GM12878 (cell line): ENCODE measurements around the gene SUPT3H. TPM values are rescaled to one million over a fixed set of nuclear protein-coding genes. Genes with fewer than 3 reads are reported as not detected.

ENCODE experiments used
- ATAC-seq: fragments of 200-7000 bp; cut with Tn5 transposase; 3 replicates; pipeline ENCODE4 v1.9.1; 2020; ENCODE audit warnings: mild to moderate bottlenecking, moderate library complexity
- BruUV-seq: library from RNA; stranded (reverse); fragments of 400-500 nt; replicated peaks from 2 replicates; lab custom pipeline; 2021; lab: Mats Ljungman, UMichigan
- CTCF ChIA-PET: fragments of 300-600 bp; sonication (Branson Sonifier 250); formaldehyde crosslinking; extraction: SDS; loops from one replicate; lab custom pipeline; 2021; ENCODE audit warnings: inconsistent platforms; lab: Yijun Ruan, JAX
- POLR2A ChIA-PET: fragments of 350-600 bp; formaldehyde crosslinking; extraction: SDS; loops from one replicate; lab custom pipeline; 2021; ENCODE audit warnings: inconsistent platforms; lab: Charles Lee
- RAD21 ChIA-PET: fragments of 300-600 bp; sonication (Branson Sonifier 250); formaldehyde crosslinking; loops from one replicate; lab custom pipeline; 2023; ENCODE audit warnings: antibody characterized with exemption; ENCODE audit not compliant: unreplicated experiment; lab: Charles Lee
- SMC1A ChIA-PET: fragments of 300-600 bp; sonication (Branson Sonifier 250); formaldehyde crosslinking; loops from one replicate; lab custom pipeline; 2023; ENCODE audit not compliant: unreplicated experiment, uncharacterized antibody; lab: Charles Lee
- DNase-seq: peaks from one replicate; pipeline ENCODE4 v3.0.0-alpha.2; 2011; ENCODE audit warnings: low read depth, low spot score
- FAIRE-seq: peaks from 3 replicates; lab custom pipeline; 2011; peaks lifted over from hg19 to GRCh38; lab: Jason Lieb, UNC
- H2AFZ ChIP-seq: 2 replicates; pipeline ENCODE4 v1.6.0; 2011; ENCODE audit warnings: low read depth, low read length, control low read depth; ENCODE audit not compliant: control insufficient read depth
- H3K27ac ChIP-seq: 2 replicates; pipeline ENCODE4 v1.5.1; 2011; ENCODE audit warnings: control low read depth; ENCODE audit not compliant: control insufficient read depth, insufficient read depth
- H3K27me3 ChIP-seq, 2 experiments: replicated peaks in 1 of 2; 2 replicates each; pipeline versions ENCODE4 v1.6.0 to v1.6.1; 2011; ENCODE audit warnings: low read length in 1 of 2; ENCODE audit not compliant: control insufficient read depth in 2 of 2, insufficient read depth in 2 of 2
- H3K36me3 ChIP-seq, 2 experiments: 2 replicates each; pipeline ENCODE4 v1.5.1; 2011; ENCODE audit warnings: low read length in 1 of 2; ENCODE audit not compliant: control insufficient read depth in 2 of 2, insufficient read depth in 2 of 2
- H3K4me1 ChIP-seq: 2 replicates; pipeline ENCODE4 v1.6.1; 2011; ENCODE audit warnings: mild to moderate bottlenecking, low read length, moderate library complexity, mixed read lengths; ENCODE audit not compliant: control insufficient read depth, insufficient read depth
- H3K4me2 ChIP-seq: 2 replicates; pipeline ENCODE4 v1.6.0; 2011; ENCODE audit warnings: control low read depth; ENCODE audit not compliant: control insufficient read depth, insufficient read depth
- H3K4me3 ChIP-seq: fragments of 200-600 bp; sonication (generic); 2 replicates; pipeline ENCODE4 v1.5.1; 2016
- H3K79me2 ChIP-seq: 2 replicates; pipeline ENCODE4 v1.6.0; 2011; ENCODE audit warnings: low read length; ENCODE audit not compliant: control insufficient read depth, insufficient read depth
- H3K9ac ChIP-seq: 2 replicates; pipeline ENCODE4 v1.8.0; 2011; ENCODE audit warnings: low read length, control low read depth, mixed read lengths; ENCODE audit not compliant: control insufficient read depth, insufficient read depth
- H3K9me3 ChIP-seq: replicated peaks from 3 replicates; pipeline ENCODE4 v1.5.1; 2011; ENCODE audit warnings: mild to moderate bottlenecking, low read length; ENCODE audit not compliant: control insufficient read depth, insufficient read depth
- H4K20me1 ChIP-seq: 2 replicates; pipeline ENCODE4 v1.6.0; 2011; ENCODE audit not compliant: control insufficient read depth, insufficient read depth
- HDAC6 ChIP-seq: fragments of 200-600 bp; sonication (generic); IDR thresholded peaks from one replicate; pipeline ENCODE4 v1.8.0; 2017; ENCODE audit warnings: antibody characterized with exemption; ENCODE audit not compliant: unreplicated experiment
- NFIC ChIP-seq: IDR thresholded peaks from 2 replicates; pipeline ENCODE4 v1.6.1; 2012; ENCODE audit warnings: low read depth, mild to moderate bottlenecking, inconsistent platforms, low read length, moderate library complexity
- RAD51 ChIP-seq: fragments of 450-650 bp; IDR thresholded peaks from 2 replicates; pipeline ENCODE4 v1.6.1; 2016; ENCODE audit warnings: moderate library complexity, mild to moderate bottlenecking, inconsistent platforms
- RELA ChIP-seq: fragments of 450-650 bp; IDR thresholded peaks from 2 replicates; pipeline ENCODE4 v1.8.0; 2014; ENCODE audit warnings: borderline replicate concordance; ENCODE audit not compliant: partially characterized antibody
- ZNF622 ChIP-seq: fragments of 450-650 bp; IDR thresholded peaks from 2 replicates; pipeline ENCODE4 v1.6.1; 2017; ENCODE audit warnings: mild to moderate bottlenecking, inconsistent platforms
- WGBS: methylation state at CpG from one replicate; pipeline ENCODE4 v1.1.6; 2016; ENCODE audit warnings: low lambda C conversion rate; ENCODE audit not compliant: insufficient replicate concordance, insufficient coverage; ENCODE audit errors: missing lambda C conversion rate; 5-methylcytosine and 5-hydroxymethylcytosine counted together
- in situ Hi-C: fragments of 300-500 bp; cut with MboI; formaldehyde crosslinking; loops from 9 replicates; pipeline ENCODE4 v1.14.3; 2018; ENCODE audit warnings: mixed read lengths
- intact Hi-C: fragments of 100-400 bp; cut with micrococcal nuclease; formaldehyde crosslinking; loops from one replicate; pipeline ENCODE4 v1.14.2; 2022; ENCODE audit not compliant: unreplicated experiment
- polyA plus RNA-seq, 11 experiments: library from polyadenylated mRNA; depleted of rRNA in 4 of 11; unstranded in 6 of 11; stranded (reverse) in 5 of 11; fragments of >200 nt; fragmentation: Nextera tagmentation in 4 of 11; fragmentation: Illumina TruSeq in 1 of 11; extraction: Ambion mirVana in 4 of 11; extraction: Trizol in 1 of 11; gene quantifications; 1 replicate in 1 of 11; 2 replicates in 10 of 11; pipeline versions ENCODE4 v1.2.1 to v1.2.3, GENCODE V29; 2011 to 2016; ENCODE audit warnings: inconsistent platforms in 2 of 11, missing spikeins in 2 of 11, low read depth in 1 of 11
- total RNA-seq, 4 experiments: library from RNA; depleted of rRNA in 3 of 4; stranded (reverse); fragments of >200 nt in 3 of 4; fragmentation: Illumina TruSeq in 1 of 4; extraction: Trizol in 1 of 4; gene quantifications; 2 replicates each; pipeline versions ENCODE4 v1.2.1 to v1.2.3, GENCODE V29; 2013 to 2021
- TF ChIP-seq, protein P1 (sequence below): fragments of 450-650 bp; IDR thresholded peaks from 2 replicates; pipeline ENCODE4 v1.6.1; 2017; ENCODE audit warnings: mild to moderate bottlenecking, moderate library complexity
- TF ChIP-seq, protein P2 (sequence below): fragments of 450-650 bp; IDR thresholded peaks from 2 replicates; pipeline ENCODE4 v1.6.1; 2017; ENCODE audit warnings: low read depth, mild to moderate bottlenecking, moderate library complexity

Gene SUPT3H
- total and polyA plus RNA-seq, 10 of the 15 experiments (the other 5 are each of a cell fraction or from before 2014, with no cell fraction given) = 0.51 to 3.7 (median 2.0) TPM

DNA sequence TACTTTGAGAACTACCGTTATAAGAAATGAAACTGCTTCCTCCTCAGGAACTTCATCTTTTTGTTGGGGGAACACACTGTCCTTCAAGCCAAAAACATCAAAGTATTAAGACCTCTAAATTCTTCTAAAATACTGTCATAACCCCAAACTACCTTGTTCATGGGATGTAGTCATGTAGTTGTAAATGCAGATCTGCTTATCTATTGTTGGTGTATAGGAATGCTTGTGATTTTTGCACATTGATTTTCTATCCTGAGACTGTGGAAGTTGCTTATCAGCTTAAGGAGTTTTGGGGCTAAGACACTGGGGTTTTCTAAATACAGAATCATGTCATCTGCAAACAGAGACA lies 332.5 kb downstream of the SUPT3H start:
- ChIA-PET CTCF (no interaction called here), RAD21 (interaction anchor here (1.8 kb wide), 1 partner anchor 176 kb away, joined by 5 read pairs; no protein-coding TSS in a partner anchor), SMC1A (interaction anchor here (1.0 to 1.7 kb wide), 3 partner anchors 45 to 130 kb away, joined by 3 to 5 read pairs (median 4); no protein-coding TSS in a partner anchor), POLR2A (no interaction called here)
- Histone ChIP-seq H3K9ac (no peak overlapping the region), H3K36me3 (no peaks in the 10 kb centered on the region), H3K27ac (no peak overlapping the region), H3K79me2 (no peaks in the 10 kb centered on the region), H4K20me1 (no peaks in the 10 kb centered on the region), H3K9me3 (no peaks in the 10 kb centered on the region; the same call in 2 of the 3 replicates), H3K4me3 (no peak overlapping the region), H3K27me3 (no peaks in the 10 kb centered on the region), H2AFZ (no peak overlapping the region), H3K4me1 (no peaks in the 10 kb centered on the region), H3K4me2 (no peak overlapping the region)
- TF ChIP-seq RELA = no peak
- no peak for ATAC-seq
- intact Hi-C loops (no loop called here), in situ Hi-C loops (no loop called here)
- 0% methylated on average over 1 of the region's 1 CpG for WGBS
- DNase-seq = no peak
- no peak for FAIRE-seq
- BruUV-seq = no TSS peak

DNA sequence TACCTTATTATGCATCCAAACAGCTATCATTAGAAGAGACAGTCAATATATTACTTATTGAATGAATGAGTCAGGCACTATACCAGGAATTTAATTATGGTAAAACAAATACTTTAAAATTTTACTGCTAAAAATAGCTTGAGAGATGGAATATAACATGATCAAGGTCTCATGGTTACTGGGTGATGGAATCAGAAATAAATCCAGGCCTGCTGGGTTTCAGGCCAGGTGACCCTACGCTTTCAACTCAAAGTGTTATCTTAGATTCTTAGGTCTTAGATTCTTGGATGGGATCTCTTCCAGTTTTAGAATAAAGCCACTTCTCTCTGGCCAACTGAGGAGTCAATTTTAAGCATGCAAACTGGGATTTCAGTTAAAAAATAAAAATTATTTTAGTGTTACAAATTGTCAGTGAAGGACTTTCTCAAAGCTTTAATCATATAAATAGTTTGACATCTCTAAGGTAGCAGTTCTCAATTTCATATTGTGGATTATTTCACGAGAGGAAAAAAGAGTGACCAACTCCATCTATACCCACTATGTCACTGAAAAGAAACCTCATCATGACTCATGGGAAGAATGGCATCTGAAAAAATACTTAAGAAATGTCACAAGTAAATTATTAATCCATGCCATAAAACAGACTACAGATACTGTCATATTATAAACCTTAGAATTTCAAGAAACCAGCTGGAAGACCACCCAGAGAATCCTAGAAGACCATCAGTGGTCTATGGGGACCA lies 333.1 kb downstream of the SUPT3H start:
- no peaks in the 10 kb centered on the region for H3K36me3 ChIP-seq
- 35% methylated on average over 2 of the region's 2 CpGs for WGBS
- no peak overlapping the region for H3K4me3 ChIP-seq
- no peaks in the 10 kb centered on the region for H4K20me1 ChIP-seq
- no peaks in the 10 kb centered on the region for H3K79me2 ChIP-seq
- in situ Hi-C loops = no loop called here
- H2AFZ ChIP-seq = no peak overlapping the region
- DNase-seq (no peak), ATAC-seq (no peak; the same call in 2 of the 3 replicates), FAIRE-seq (no peak)
- no peak overlapping the region for H3K4me2 ChIP-seq
- POLR2A ChIA-PET = interaction anchor here (0.6 kb wide), 2 partner anchors 44 to 395 kb away, joined by 3 to 8 read pairs; no protein-coding TSS in a partner anchor
- H3K27ac ChIP-seq = no peak overlapping the region
- no peaks in the 10 kb centered on the region for H3K4me1 ChIP-seq
- RAD21 ChIA-PET = interaction anchor here (1.1 to 1.8 kb wide), 2 partner anchors 42 to 175 kb away, joined by 3 to 5 read pairs; no protein-coding TSS in a partner anchor
- SMC1A ChIA-PET = interaction anchor here (0.9 to 1.7 kb wide), 5 partner anchors 13 to 131 kb away, joined by 3 to 5 read pairs (median 4); no protein-coding TSS in a partner anchor
- CTCF ChIA-PET = interaction anchor here (1.0 kb wide), 1 partner anchor 878 kb away, joined by 4 read pairs; no protein-coding TSS in a partner anchor
- no peaks in the 10 kb centered on the region for H3K27me3 ChIP-seq
- H3K9me3 ChIP-seq = no peaks in the 10 kb centered on the region; the same call in 2 of the 3 replicates
- intact Hi-C loops = no loop called here
- BruUV-seq = no TSS peak
- no peak overlapping the region for H3K9ac ChIP-seq
- TF ChIP-seq RAD51 (no peak), ZNF622 (no peak), NFIC (no peak), HDAC6 (no peak)
- TF ChIP-seq, protein P1, sequence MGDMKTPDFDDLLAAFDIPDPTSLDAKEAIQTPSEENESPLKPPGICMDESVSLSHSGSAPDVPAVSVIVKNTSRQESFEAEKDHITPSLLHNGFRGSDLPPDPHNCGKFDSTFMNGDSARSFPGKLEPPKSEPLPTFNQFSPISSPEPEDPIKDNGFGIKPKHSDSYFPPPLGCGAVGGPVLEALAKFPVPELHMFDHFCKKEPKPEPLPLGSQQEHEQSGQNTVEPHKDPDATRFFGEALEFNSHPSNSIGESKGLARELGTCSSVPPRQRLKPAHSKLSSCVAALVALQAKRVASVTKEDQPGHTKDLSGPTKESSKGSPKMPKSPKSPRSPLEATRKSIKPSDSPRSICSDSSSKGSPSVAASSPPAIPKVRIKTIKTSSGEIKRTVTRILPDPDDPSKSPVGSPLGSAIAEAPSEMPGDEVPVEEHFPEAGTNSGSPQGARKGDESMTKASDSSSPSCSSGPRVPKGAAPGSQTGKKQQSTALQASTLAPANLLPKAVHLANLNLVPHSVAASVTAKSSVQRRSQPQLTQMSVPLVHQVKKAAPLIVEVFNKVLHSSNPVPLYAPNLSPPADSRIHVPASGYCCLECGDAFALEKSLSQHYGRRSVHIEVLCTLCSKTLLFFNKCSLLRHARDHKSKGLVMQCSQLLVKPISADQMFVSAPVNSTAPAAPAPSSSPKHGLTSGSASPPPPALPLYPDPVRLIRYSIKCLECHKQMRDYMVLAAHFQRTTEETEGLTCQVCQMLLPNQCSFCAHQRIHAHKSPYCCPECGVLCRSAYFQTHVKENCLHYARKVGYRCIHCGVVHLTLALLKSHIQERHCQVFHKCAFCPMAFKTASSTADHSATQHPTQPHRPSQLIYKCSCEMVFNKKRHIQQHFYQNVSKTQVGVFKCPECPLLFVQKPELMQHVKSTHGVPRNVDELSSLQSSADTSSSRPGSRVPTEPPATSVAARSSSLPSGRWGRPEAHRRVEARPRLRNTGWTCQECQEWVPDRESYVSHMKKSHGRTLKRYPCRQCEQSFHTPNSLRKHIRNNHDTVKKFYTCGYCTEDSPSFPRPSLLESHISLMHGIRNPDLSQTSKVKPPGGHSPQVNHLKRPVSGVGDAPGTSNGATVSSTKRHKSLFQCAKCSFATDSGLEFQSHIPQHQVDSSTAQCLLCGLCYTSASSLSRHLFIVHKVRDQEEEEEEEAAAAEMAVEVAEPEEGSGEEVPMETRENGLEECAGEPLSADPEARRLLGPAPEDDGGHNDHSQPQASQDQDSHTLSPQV = no peak
- TF ChIP-seq, protein P2, sequence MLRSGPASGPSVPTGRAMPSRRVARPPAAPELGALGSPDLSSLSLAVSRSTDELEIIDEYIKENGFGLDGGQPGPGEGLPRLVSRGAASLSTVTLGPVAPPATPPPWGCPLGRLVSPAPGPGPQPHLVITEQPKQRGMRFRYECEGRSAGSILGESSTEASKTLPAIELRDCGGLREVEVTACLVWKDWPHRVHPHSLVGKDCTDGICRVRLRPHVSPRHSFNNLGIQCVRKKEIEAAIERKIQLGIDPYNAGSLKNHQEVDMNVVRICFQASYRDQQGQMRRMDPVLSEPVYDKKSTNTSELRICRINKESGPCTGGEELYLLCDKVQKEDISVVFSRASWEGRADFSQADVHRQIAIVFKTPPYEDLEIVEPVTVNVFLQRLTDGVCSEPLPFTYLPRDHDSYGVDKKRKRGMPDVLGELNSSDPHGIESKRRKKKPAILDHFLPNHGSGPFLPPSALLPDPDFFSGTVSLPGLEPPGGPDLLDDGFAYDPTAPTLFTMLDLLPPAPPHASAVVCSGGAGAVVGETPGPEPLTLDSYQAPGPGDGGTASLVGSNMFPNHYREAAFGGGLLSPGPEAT = no peak
